ENCODE results near the gene LRRC43. TPM values are rescaled to one million over a fixed set of nuclear protein-coding genes. Genes with fewer than 3 reads are reported as not detected.
A peak's percentile ranks its signal among the peaks of the same experiment; 100 is the strongest.

Gene LRRC43
- total and polyA plus RNA-seq, 4 donors, result not detected

- intact Hi-C loops (cut with DNase I), result loop anchor here in 1 of 2 donors (1.0 kb wide), 1 partner anchor 40 kb away; the partner anchor contains the start of gene VPS33A
Measured at GRCh38 chr12:122225683-122226365, 42.9 kb downstream of the LRRC43 start, which contains the start of gene DIABLO. DIABLO (minus strand) TSS chr12:122226052; CDS start chr12:122226014, 38 bp downstream.

GRCh38 chr12:122226366-122227125, 43.6 kb downstream of the LRRC43 start:
- H3K36me3 ChIP-seq (ENCODE audit: control insufficient read depth in 1 of 2, insufficient read depth in 2 of 2, low read length in 1 of 2), result peaks cover 3 to 7% of the 10 kb centered on the region in 2 donors
- no peaks in the 10 kb centered on the region for H3K27me3 ChIP-seq (ENCODE audit: control insufficient read depth in 1 of 2, insufficient read depth in 2 of 2, low read length in 1 of 2)
- ATAC-seq (ENCODE audit: low FRiP score), result no peak
- H3K27ac ChIP-seq (ENCODE audit: low read depth in 1 of 2, low read length in 2 of 2), result no peak overlapping the region
- 4 to 6% methylated on average over 49 to 55 of the region's 55 CpGs for WGBS, 2 donors
- no peak overlapping the region for H3K4me3 ChIP-seq (ENCODE audit: low read length in 2 of 2)
- intact Hi-C loops (cut with DNase I), result loop anchor here in 1 of 2 donors (1.0 kb wide), 1 partner anchor 40 kb away; the partner anchor contains the start of gene VPS33A
- H3K4me1 ChIP-seq (ENCODE audit: control insufficient read depth in 1 of 2, insufficient read depth in 2 of 2, low read length in 2 of 2), result no peaks in the 10 kb centered on the region
- peak in 1 of 2 donors; percentile 52 for DNase-seq
- no peaks in the 10 kb centered on the region for H3K9me3 ChIP-seq (ENCODE audit: control insufficient read depth, low read length)

More at GRCh38 chr12:122225683-122226365, 42.9 kb downstream of the LRRC43 start, which contains the start of gene DIABLO:
- 1% methylated on average over 64 to 74 of the region's 74 CpGs for WGBS, 2 donors
- Histone ChIP-seq H3K4me1 (ENCODE audit: control insufficient read depth in 1 of 2, insufficient read depth in 2 of 2, low read length in 2 of 2) (no peaks in the 10 kb centered on the region), H3K27ac (ENCODE audit: low read depth in 1 of 2, low read length in 2 of 2) (peak within 1 kb of the TSS; percentile 73 to 88), H3K27me3 (ENCODE audit: control insufficient read depth in 1 of 2, insufficient read depth in 2 of 2, low read length in 1 of 2) (no peaks in the 10 kb centered on the region), H3K4me3 (ENCODE audit: low read length in 2 of 2) (peak within 1 kb of the TSS; percentile 15 to 59), H3K36me3 (ENCODE audit: control insufficient read depth in 1 of 2, insufficient read depth in 2 of 2, low read length in 1 of 2) (peaks cover under 1 to 2% of the 10 kb centered on the region in 2 donors), H3K9me3 (ENCODE audit: control insufficient read depth, low read length) (no peaks in the 10 kb centered on the region)
- DNase-seq (peak; percentile 100), ATAC-seq (ENCODE audit: low FRiP score) (peak; percentile 100)

GRCh38 chr12:122227341-122227740, 44.4 kb downstream of the LRRC43 start:
- Histone ChIP-seq H3K27ac (ENCODE audit: low read depth in 1 of 2, low read length in 2 of 2) (no peak overlapping the region), H3K4me3 (ENCODE audit: low read length in 2 of 2) (no peak overlapping the region), H3K9me3 (ENCODE audit: control insufficient read depth, low read length) (no peaks in the 10 kb centered on the region), H3K27me3 (ENCODE audit: control insufficient read depth in 1 of 2, insufficient read depth in 2 of 2, low read length in 1 of 2) (no peaks in the 10 kb centered on the region), H3K4me1 (ENCODE audit: control insufficient read depth in 1 of 2, insufficient read depth in 2 of 2, low read length in 2 of 2) (no peaks in the 10 kb centered on the region), H3K36me3 (ENCODE audit: control insufficient read depth in 1 of 2, insufficient read depth in 2 of 2, low read length in 1 of 2) (peaks cover 3 to 9% of the 10 kb centered on the region in 2 donors)
- DNase-seq (no peak), ATAC-seq (ENCODE audit: low FRiP score) (no peak)
- 92 to 93% methylated on average over 17 of the region's 17 CpGs for WGBS, 2 donors
- intact Hi-C loops (cut with DNase I), result no loop called here

- Histone ChIP-seq H3K27ac (ENCODE audit: low read depth in 1 of 2, low read length in 2 of 2) (no peak overlapping the region), H3K9me3 (ENCODE audit: control insufficient read depth, low read length) (no peaks in the 10 kb centered on the region), H3K4me3 (ENCODE audit: low read length in 2 of 2) (no peak overlapping the region), H3K4me1 (ENCODE audit: control insufficient read depth in 1 of 2, insufficient read depth in 2 of 2, low read length in 2 of 2) (no peaks in the 10 kb centered on the region), H3K36me3 (ENCODE audit: control insufficient read depth in 1 of 2, insufficient read depth in 2 of 2, low read length in 1 of 2) (peaks cover 3 to 9% of the 10 kb centered on the region in 2 donors), H3K27me3 (ENCODE audit: control insufficient read depth in 1 of 2, insufficient read depth in 2 of 2, low read length in 1 of 2) (no peaks in the 10 kb centered on the region)
- ATAC-seq (ENCODE audit: low FRiP score) (no peak), DNase-seq (no peak)
- 93 to 95% methylated on average over 5 of the region's 5 CpGs for WGBS, 2 donors
- intact Hi-C loops (cut with DNase I), result no loop called here
Measured at GRCh38 chr12:122228092-122228491, 45.2 kb downstream of the LRRC43 start.

- WGBS, 2 donors, result 60 to 71% methylated on average over 6 of the region's 6 CpGs
- Histone ChIP-seq H3K27me3 (ENCODE audit: control insufficient read depth in 1 of 2, insufficient read depth in 2 of 2, low read length in 1 of 2) (no peaks in the 10 kb centered on the region), H3K4me3 (ENCODE audit: low read length in 2 of 2) (no peak overlapping the region), H3K9me3 (ENCODE audit: control insufficient read depth, low read length) (no peaks in the 10 kb centered on the region), H3K27ac (ENCODE audit: low read depth in 1 of 2, low read length in 2 of 2) (no peak overlapping the region), H3K36me3 (ENCODE audit: control insufficient read depth in 1 of 2, insufficient read depth in 2 of 2, low read length in 1 of 2) (peaks cover 3 to 9% of the 10 kb centered on the region in 2 donors), H3K4me1 (ENCODE audit: control insufficient read depth in 1 of 2, insufficient read depth in 2 of 2, low read length in 2 of 2) (no peaks in the 10 kb centered on the region)
- intact Hi-C loops (cut with DNase I), result no loop called here
- DNase-seq (no peak), ATAC-seq (ENCODE audit: low FRiP score) (no peak)
Measured at GRCh38 chr12:122230798-122231197, 47.9 kb downstream of the LRRC43 start.

- no peak overlapping the region for H3K27ac ChIP-seq (ENCODE audit: low read depth in 1 of 2, low read length in 2 of 2)
- no peaks in the 10 kb centered on the region for H3K27me3 ChIP-seq (ENCODE audit: control insufficient read depth in 1 of 2, insufficient read depth in 2 of 2, low read length in 1 of 2)
- peaks cover 3 to 9% of the 10 kb centered on the region in 2 donors for H3K36me3 ChIP-seq (ENCODE audit: control insufficient read depth in 1 of 2, insufficient read depth in 2 of 2, low read length in 1 of 2)
- H3K9me3 ChIP-seq (ENCODE audit: control insufficient read depth, low read length), result no peaks in the 10 kb centered on the region
- H3K4me1 ChIP-seq (ENCODE audit: control insufficient read depth in 1 of 2, insufficient read depth in 2 of 2, low read length in 2 of 2), result no peaks in the 10 kb centered on the region
- H3K4me3 ChIP-seq (ENCODE audit: low read length in 2 of 2), result no peak overlapping the region
- ATAC-seq (ENCODE audit: low FRiP score) (no peak), DNase-seq (no peak)
- intact Hi-C loops (cut with DNase I), result no loop called here
- 92 to 93% methylated on average over 10 of the region's 10 CpGs for WGBS, 2 donors
Measured at GRCh38 chr12:122232691-122233090, 49.8 kb downstream of the LRRC43 start.

GRCh38 chr12:122235741-122236140, 52.8 kb downstream of the LRRC43 start:
- H3K4me3 ChIP-seq (ENCODE audit: low read length in 2 of 2), result no peak overlapping the region

GRCh38 chr12:122238861-122239260, 55.9 kb downstream of the LRRC43 start:
- DNase-seq, result no peak
- Histone ChIP-seq H3K4me1 (ENCODE audit: control insufficient read depth in 1 of 2, insufficient read depth in 2 of 2, low read length in 2 of 2) (no peaks in the 10 kb centered on the region), H3K27me3 (ENCODE audit: control insufficient read depth in 1 of 2, insufficient read depth in 2 of 2, low read length in 1 of 2) (no peaks in the 10 kb centered on the region), H3K27ac (ENCODE audit: low read depth in 1 of 2, low read length in 2 of 2) (no peak overlapping the region), H3K36me3 (ENCODE audit: control insufficient read depth in 1 of 2, insufficient read depth in 2 of 2, low read length in 1 of 2) (no peaks in the 10 kb centered on the region), H3K4me3 (ENCODE audit: low read length in 2 of 2) (no peak overlapping the region), H3K9me3 (ENCODE audit: control insufficient read depth, low read length) (no peaks in the 10 kb centered on the region)
- intact Hi-C loops (cut with DNase I), result no loop called here
- WGBS, 2 donors, result 88 to 92% methylated on average over 5 of the region's 5 CpGs
- ATAC-seq (ENCODE audit: low FRiP score), result no peak

More at GRCh38 chr12:122235741-122236140, 52.8 kb downstream of the LRRC43 start:
- H3K36me3 ChIP-seq (ENCODE audit: control insufficient read depth in 1 of 2, insufficient read depth in 2 of 2, low read length in 1 of 2), result peaks cover 3 to 8% of the 10 kb centered on the region in 2 donors
- no peak overlapping the region for H3K27ac ChIP-seq (ENCODE audit: low read depth in 1 of 2, low read length in 2 of 2)
- no peaks in the 10 kb centered on the region for H3K9me3 ChIP-seq (ENCODE audit: control insufficient read depth, low read length)
- intact Hi-C loops (cut with DNase I), result no loop called here
- no peak for ATAC-seq (ENCODE audit: low FRiP score)
- no peaks in the 10 kb centered on the region for H3K4me1 ChIP-seq (ENCODE audit: control insufficient read depth in 1 of 2, insufficient read depth in 2 of 2, low read length in 2 of 2)
- no peak for DNase-seq
- WGBS, 2 donors, result 83 to 85% methylated on average over 7 of the region's 7 CpGs
- H3K27me3 ChIP-seq (ENCODE audit: control insufficient read depth in 1 of 2, insufficient read depth in 2 of 2, low read length in 1 of 2), result no peaks in the 10 kb centered on the region

All from aorta (tissue), 5 donors.